Measurements from ENCODE around the gene EXOC3L1.

Gene EXOC3L1

DNA sequence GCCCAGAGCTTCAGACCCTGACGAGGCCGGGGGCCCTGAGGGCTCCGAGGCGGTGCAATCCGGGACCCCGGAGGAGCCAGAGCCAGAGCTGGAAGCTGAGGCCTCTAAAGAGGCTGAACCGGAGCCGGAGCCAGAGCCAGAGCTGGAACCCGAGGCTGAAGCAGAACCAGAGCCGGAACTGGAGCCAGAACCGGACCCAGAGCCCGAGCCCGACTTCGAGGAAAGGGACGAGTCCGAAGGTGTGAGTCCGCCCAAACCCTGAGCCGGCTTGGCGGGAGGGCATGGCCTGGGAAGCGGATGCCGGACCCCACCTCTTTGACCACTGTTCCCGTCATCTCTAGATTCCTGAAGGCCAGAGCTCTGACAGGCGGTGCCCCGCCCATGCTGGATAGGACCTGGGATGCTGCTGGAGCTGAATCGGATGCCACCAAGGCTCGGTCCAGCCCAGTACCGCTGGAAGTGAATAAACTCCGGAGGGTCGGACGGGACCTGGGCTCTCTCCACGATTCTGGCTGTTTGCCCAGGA is 15.2 kb downstream of the EXOC3L1 start:
- CTCF ChIA-PET: interaction anchor here (1.1 to 3.5 kb wide), 7 partner anchors 8 to 157 kb away, joined by 3 to 18 read pairs (median 8); partner anchors contain the start of genes EXOC3L1, FBXL8 and TRADD
- DNase-seq: no peak
- H3K27ac Mint-ChIP-seq: no peak overlapping the region
- H3K36me3 Mint-ChIP-seq: peaks cover 31% of the 10 kb centered on the region
- no peaks in the 10 kb centered on the region for H3K9me3 Mint-ChIP-seq
- peak overlapping the region; percentile 29 for H3K4me3 Mint-ChIP-seq
- H3K4me1 Mint-ChIP-seq: peaks cover 68% of the 10 kb centered on the region
- H3K27me3 Mint-ChIP-seq: peaks cover 99% of the 10 kb centered on the region

DNA sequence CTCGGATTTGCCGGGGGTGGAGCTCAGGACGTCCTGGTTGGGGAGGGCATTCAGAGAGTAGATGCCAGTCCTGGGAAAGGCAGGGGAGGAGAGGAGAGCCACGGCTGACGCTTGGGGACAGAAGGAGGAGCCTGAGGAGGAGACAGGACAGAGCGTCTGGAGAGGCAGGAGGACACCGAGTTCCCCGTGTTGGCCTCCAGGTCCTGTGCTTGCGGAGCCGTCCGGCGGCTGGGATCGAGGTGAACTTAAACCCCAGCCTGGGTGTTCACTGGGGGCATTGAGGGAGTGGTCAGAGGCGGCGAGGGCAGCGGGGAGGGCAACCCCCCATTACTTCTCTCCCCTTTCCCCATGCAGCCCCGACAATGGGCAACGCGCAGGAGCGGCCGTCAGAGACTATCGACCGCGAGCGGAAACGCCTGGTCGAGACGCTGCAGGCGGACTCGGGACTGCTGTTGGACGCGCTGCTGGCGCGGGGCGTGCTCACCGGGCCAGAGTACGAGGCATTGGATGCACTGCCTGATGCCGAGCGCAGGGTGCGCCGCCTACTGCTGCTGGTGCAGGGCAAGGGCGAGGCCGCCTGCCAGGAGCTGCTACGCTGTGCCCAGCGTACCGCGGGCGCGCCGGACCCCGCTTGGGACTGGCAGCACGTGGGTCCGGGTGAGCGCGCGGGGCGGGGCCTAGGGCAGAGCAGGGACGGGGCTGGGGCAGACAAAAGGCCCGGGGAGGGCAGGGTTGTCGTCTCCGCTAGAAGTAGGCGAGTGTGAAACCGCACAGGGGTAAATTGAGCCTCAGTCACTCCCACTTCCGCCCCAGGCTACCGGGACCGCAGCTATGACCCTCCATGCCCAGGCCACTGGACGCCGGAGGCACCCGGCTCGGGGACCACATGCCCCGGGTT is 15.9 kb downstream of the EXOC3L1 start:
- peaks cover 33% of the 10 kb centered on the region for H3K36me3 Mint-ChIP-seq
- peaks cover 67% of the 10 kb centered on the region for H3K4me1 Mint-ChIP-seq
- CTCF ChIA-PET: interaction anchor here (1.1 to 3.5 kb wide), 7 partner anchors 9 to 156 kb away, joined by 3 to 18 read pairs (median 8); partner anchors contain the start of genes EXOC3L1, FBXL8 and TRADD
- no peak overlapping the region for H3K27ac Mint-ChIP-seq
- peak; percentile 86 for DNase-seq
- peak overlapping the region; percentile 74 for H3K4me3 Mint-ChIP-seq
- peaks cover 100% of the 10 kb centered on the region for H3K27me3 Mint-ChIP-seq
- no peaks in the 10 kb centered on the region for H3K9me3 Mint-ChIP-seq

GRCh38 chr16:67173323-67173722 is 16.6 kb downstream of the EXOC3L1 start:
- H3K27ac Mint-ChIP-seq: no peak overlapping the region
- no peaks in the 10 kb centered on the region for H3K9me3 Mint-ChIP-seq
- DNase-seq: no peak
- peaks cover 31% of the 10 kb centered on the region for H3K36me3 Mint-ChIP-seq
- peaks cover 66% of the 10 kb centered on the region for H3K4me1 Mint-ChIP-seq
- CTCF ChIA-PET: interaction anchor here (0.6 to 3.3 kb wide), 6 partner anchors 10 to 215 kb away, joined by 3 to 18 read pairs (median 6); partner anchors contain the start of gene EXOC3L1
- H3K27me3 Mint-ChIP-seq: peaks cover 100% of the 10 kb centered on the region
- peak overlapping the region; percentile 74 for H3K4me3 Mint-ChIP-seq

GRCh38 chr16:67170949-67171649 is 18.8 kb downstream of the EXOC3L1 start:
- Mint-ChIP-seq H3K4me1 (peaks cover 65% of the 10 kb centered on the region), H3K36me3 (peaks cover 39% of the 10 kb centered on the region), H3K27me3 (peaks cover 100% of the 10 kb centered on the region), H3K27ac (peak overlapping the region; percentile 24), H3K4me3 (peak overlapping the region; percentile 68), H3K9me3 (no peaks in the 10 kb centered on the region)
- DNase-seq: no peak
- CTCF ChIA-PET: interaction anchor here (3.1 to 4.9 kb wide), 4 partner anchors 11 to 154 kb away, joined by 16 to 23 read pairs (median 18); partner anchors contain the start of genes FBXL8 and TRADD

DNA sequence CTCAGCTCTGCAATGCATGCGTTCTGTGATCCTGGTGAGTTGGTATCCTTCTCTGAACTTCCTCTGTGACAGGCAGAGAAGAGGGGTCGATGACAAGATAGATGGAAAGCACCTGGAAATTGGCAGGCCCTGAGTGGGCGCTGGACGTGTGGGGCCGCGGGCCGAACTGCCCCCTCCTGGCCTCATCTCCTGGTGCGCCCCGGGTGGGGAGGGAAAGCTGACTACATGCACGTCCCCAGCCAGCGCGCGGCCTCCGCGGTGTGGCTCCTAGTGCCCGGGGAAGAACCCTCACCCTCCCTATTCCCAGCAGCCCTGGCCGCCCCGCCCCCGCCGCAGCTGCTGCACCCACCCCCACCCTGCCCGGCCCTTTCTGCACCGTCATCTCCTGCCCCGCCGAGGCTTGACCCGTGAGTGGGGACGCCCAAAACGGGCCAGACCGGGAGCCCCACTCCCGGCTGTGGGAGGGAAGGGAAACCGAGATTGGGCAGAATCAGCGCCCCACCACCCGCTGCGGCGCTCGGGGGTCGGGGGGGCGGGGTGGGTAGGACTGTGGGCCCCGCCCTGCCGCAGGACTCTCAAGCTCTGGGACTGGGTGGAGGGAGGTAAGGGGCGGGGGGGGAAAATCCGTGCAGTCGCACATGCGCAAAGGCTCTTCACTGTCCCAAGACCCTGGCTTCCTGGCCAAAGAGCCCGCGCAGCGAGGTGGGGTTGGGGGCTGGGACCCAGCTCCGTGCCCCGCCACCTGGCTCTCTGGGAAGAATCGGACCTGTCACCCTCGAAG is 19.6 kb downstream of the EXOC3L1 start, which contains the start of gene NOL3:
Gene NOL3 (plus strand): TSS at position 371 of the 781 bp plus-strand sequence.
- Mint-ChIP-seq H3K27ac (peak within 1 kb of the TSS; percentile 24), H3K27me3 (peaks cover 100% of the 10 kb centered on the region), H3K9me3 (no peaks in the 10 kb centered on the region), H3K4me3 (peak within 1 kb of the TSS; percentile 68), H3K4me1 (peaks cover 66% of the 10 kb centered on the region), H3K36me3 (peaks cover 37% of the 10 kb centered on the region)
- DNase-seq: peak; percentile 66
- CTCF ChIA-PET: interaction anchor here (0.6 to 4.9 kb wide), 11 partner anchors 9 to 310 kb away, joined by 3 to 23 read pairs (median 3); partner anchors contain the start of genes ATP6V0D1, FBXL8 and TRADD

GRCh38 chr16:67169642-67170167 is 20.2 kb downstream of the EXOC3L1 start:
- peak; percentile 64 for DNase-seq
- no peaks in the 10 kb centered on the region for H3K9me3 Mint-ChIP-seq
- H3K4me3 Mint-ChIP-seq: peak overlapping the region; percentile 68
- peaks cover 41% of the 10 kb centered on the region for H3K36me3 Mint-ChIP-seq
- no peak overlapping the region for H3K27ac Mint-ChIP-seq
- CTCF ChIA-PET: interaction anchor here (0.6 to 4.9 kb wide), 11 partner anchors 9 to 311 kb away, joined by 3 to 23 read pairs (median 3); partner anchors contain the start of genes ATP6V0D1, FBXL8 and TRADD
- H3K27me3 Mint-ChIP-seq: peaks cover 100% of the 10 kb centered on the region
- H3K4me1 Mint-ChIP-seq: peaks cover 70% of the 10 kb centered on the region

DNA sequence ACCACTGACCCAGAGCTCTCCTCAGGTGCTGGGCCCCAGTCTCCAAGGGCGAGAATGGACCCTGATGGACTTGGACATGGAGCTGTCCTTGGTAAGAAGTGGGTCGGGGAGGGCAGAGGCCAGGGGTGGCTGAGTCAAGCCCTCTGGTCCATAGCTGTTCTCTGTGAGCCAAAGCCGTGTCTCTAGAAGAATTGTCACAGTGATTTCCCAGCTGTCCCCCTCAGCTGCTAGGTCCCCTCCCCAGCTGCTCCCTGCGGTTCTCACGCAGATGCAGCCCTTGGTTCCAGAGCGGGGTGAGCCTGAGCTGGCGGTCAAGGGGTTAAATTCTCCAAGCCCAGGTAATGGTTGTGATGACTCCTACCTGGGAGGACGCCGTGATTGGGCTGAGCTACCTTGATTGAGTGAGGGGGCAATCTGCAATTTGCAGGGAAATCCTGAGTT is 20.9 kb downstream of the EXOC3L1 start:
- Mint-ChIP-seq H3K4me3 (no peak overlapping the region), H3K27me3 (peaks cover 100% of the 10 kb centered on the region), H3K9me3 (no peaks in the 10 kb centered on the region), H3K27ac (no peak overlapping the region), H3K4me1 (peaks cover 72% of the 10 kb centered on the region), H3K36me3 (peaks cover 44% of the 10 kb centered on the region)
- CTCF ChIA-PET: interaction anchor here (1.0 to 4.9 kb wide), 6 partner anchors 9 to 151 kb away, joined by 3 to 23 read pairs (median 16); partner anchors contain the start of genes FBXL8 and TRADD
- no peak for DNase-seq

- Mint-ChIP-seq H3K9me3 (no peaks in the 10 kb centered on the region), H3K4me1 (peaks cover 66% of the 10 kb centered on the region), H3K27me3 (peaks cover 100% of the 10 kb centered on the region), H3K27ac (no peak overlapping the region), H3K36me3 (peaks cover 42% of the 10 kb centered on the region), H3K4me3 (no peak overlapping the region)
- CTCF ChIA-PET: interaction anchor here (1.0 to 4.1 kb wide), 2 partner anchors 10 kb away, joined by 3 to 16 read pairs; no protein-coding TSS in a partner anchor
- no peak for DNase-seq
Measured at GRCh38 chr16:67167588-67167987, 22.3 kb downstream of the EXOC3L1 start.

GRCh38 chr16:67166598-67167168 is 23.3 kb downstream of the EXOC3L1 start:
- Mint-ChIP-seq H3K4me1 (peaks cover 70% of the 10 kb centered on the region), H3K36me3 (peaks cover 47% of the 10 kb centered on the region), H3K27me3 (peaks cover 99% of the 10 kb centered on the region), H3K9me3 (no peaks in the 10 kb centered on the region), H3K4me3 (peak overlapping the region; percentile 67), H3K27ac (no peak overlapping the region)
- no peak for DNase-seq
- CTCF ChIA-PET: no interaction called here

DNA sequence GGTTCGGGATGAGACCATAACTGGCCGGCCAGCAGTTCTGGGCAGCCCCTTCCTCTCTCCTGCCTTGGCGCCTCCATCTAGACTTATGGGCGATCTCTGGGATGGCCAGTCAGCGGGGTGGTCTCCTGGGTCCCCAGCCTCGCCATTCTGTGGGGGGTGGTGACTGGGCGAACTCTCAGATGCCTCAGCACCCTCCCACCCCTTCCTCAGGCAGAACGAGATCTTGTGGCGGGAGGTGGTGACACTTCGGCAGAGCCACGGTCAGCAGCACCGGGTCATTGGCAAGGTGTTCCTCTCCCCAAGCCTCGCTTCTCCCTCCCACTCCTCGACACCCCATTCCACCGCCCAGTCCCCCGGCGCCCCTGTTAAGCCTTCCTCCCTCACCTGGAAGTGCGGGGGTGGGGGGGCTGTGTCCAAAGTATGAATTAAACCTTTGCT is 23.8 kb downstream of the EXOC3L1 start:
- Mint-ChIP-seq H3K27ac (no peak overlapping the region), H3K36me3 (peaks cover 41% of the 10 kb centered on the region), H3K4me1 (peaks cover 68% of the 10 kb centered on the region), H3K4me3 (peak overlapping the region; percentile 67), H3K9me3 (no peaks in the 10 kb centered on the region), H3K27me3 (peaks cover 97% of the 10 kb centered on the region)
- DNase-seq: no peak
- CTCF ChIA-PET: no interaction called here

DNA sequence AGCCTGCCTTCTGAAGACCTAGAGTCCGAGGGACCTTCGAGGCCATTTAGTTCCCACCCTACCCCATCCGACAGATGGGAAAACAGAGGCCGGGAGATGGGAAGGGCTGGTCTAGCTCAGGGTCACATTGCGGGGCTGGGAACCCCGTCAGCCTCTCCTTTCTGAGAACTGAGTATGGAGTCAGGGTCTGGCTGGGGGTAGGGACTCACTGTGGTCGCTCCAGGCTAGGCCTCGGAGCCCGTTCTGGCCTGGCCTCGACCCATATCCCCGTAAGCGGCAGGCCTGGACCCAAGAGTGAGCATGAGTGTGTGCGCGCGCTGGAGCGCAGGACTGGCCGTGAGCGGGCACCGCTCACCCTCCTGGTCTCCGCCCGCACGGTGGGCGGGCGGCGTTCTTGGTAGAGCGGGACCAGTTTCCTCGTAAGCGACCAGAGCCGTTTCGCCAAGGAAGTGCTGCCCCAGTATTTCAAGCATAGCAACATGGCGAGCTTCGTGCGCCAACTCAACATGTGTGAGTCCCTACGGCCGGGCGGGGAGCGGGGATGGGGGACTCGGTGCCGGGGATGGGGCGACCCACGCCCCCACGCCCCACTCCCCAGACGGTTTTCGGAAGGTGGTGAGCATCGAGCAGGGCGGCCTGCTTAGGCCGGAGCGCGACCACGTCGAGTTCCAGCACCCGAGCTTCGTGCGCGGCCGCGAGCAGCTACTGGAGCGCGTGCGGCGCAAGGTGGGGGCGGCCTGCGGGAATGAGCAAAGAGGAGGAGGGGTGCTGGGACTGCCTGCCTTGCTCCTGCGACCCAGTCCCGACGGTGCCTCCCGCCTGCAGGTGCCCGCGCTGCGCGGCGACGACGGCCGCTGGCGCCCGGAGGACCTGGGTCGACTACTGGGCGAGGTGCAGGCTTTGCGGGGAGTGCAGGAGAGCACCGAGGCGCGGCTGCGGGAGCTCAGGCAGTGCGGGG is 24.5 kb downstream of the EXOC3L1 start:
- H3K9me3 Mint-ChIP-seq: no peaks in the 10 kb centered on the region
- CTCF ChIA-PET: interaction anchor here (1.4 kb wide), 1 partner anchor 10 kb away, joined by 4 read pairs; no protein-coding TSS in a partner anchor
- H3K36me3 Mint-ChIP-seq: peaks cover 44% of the 10 kb centered on the region
- no peak for DNase-seq
- H3K4me3 Mint-ChIP-seq: peak overlapping the region; percentile 67
- H3K27ac Mint-ChIP-seq: peak overlapping the region; percentile 77
- H3K4me1 Mint-ChIP-seq: peaks cover 64% of the 10 kb centered on the region
- peaks cover 96% of the 10 kb centered on the region for H3K27me3 Mint-ChIP-seq

Data from activated naive CD4-positive, alpha-beta T cell treated with anti-CD3 and anti-CD28 coated beads, Interleukin-2, amount 10 ng/mL, durations not matched to agents 7 days and 5 days (primary cell).